PC-9 (cell line): Measurements from ENCODE around the gene ETV3L.

Experiments used
- EZH2 ChIP-seq: fragments of 200-600 bp; sonication (generic); IDR thresholded peaks from 2 replicates; pipeline ENCODE4 v1.8.0; 2017; ENCODE audit warnings: antibody characterized with exemption, low read depth
- TF ChIP-seq, protein P1 (sequence below): fragments of 200-600 bp; sonication (generic); conservative IDR thresholded peaks from 2 replicates; pipeline ENCODE4 v1.6.1; 2017; ENCODE audit warnings: mixed run types, antibody characterized with exemption, mild to moderate bottlenecking, moderate library complexity

DNA sequence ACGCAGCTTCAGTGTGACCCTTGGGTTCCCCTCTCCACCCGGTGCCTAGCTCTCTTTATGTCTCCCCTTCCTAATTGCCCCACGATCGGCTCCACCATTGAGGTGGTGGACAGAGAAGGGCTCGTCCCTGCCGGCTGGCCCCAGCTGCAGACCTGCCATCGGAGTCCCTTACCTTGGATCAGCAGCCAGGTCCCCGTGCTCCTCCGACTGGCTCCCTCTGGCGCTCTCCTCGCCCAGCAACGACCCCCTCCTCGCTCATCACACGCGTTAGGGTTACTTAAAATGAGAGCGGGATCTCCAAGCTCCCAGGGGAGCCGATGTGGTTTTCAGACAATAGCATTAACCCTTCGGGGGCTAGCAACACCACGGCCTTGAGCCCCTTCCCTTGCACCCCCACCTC lies 8.1 kb upstream of the ETV3L start:
- TF ChIP-seq, protein P1, sequence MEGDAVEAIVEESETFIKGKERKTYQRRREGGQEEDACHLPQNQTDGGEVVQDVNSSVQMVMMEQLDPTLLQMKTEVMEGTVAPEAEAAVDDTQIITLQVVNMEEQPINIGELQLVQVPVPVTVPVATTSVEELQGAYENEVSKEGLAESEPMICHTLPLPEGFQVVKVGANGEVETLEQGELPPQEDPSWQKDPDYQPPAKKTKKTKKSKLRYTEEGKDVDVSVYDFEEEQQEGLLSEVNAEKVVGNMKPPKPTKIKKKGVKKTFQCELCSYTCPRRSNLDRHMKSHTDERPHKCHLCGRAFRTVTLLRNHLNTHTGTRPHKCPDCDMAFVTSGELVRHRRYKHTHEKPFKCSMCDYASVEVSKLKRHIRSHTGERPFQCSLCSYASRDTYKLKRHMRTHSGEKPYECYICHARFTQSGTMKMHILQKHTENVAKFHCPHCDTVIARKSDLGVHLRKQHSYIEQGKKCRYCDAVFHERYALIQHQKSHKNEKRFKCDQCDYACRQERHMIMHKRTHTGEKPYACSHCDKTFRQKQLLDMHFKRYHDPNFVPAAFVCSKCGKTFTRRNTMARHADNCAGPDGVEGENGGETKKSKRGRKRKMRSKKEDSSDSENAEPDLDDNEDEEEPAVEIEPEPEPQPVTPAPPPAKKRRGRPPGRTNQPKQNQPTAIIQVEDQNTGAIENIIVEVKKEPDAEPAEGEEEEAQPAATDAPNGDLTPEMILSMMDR, result no peak
- TF ChIP-seq EZH2, result no peak
